ENCODE data around the gene EPHB3. TPM values are rescaled to one million over a fixed set of nuclear protein-coding genes. Genes with fewer than 3 reads are reported as not detected.
"Not testable (repeated sequence)": the region's sequence is repeated elsewhere in the genome, so short reads cannot be mapped to it uniquely, and the experiment has no call there.

Gene EPHB3
- total RNA-seq, 4 donors from 2014 or later, result 0.10 to 0.24 (median 0.12) TPM

- Histone ChIP-seq H3K27me3 (no peaks in the 10 kb centered on the region), H3K9me3 (no peaks in the 10 kb centered on the region), H3K27ac (no peak overlapping the region), H3K4me1 (no peaks in the 10 kb centered on the region), H3K4me3 (no peak overlapping the region), H3K36me3 (no peaks in the 10 kb centered on the region)
- ATAC-seq, result no peak
- DNase-seq, result no peak
- intact Hi-C loops (cut with DNase I; ENCODE audit: low total_unique reads), result no loop called here
- in situ Hi-C loops (cut with MboI; ENCODE audit: low sequenced_read_pairs in 4 of 4), result no loop called here
- TF ChIP-seq CTCF (IDR thresholded peaks at IDR 0.05 in 4 of 5, conservative IDR thresholded peaks at IDR 0.05 in 1 of 5) (no peak), POLR2A (IDR thresholded peaks at IDR 0.05) (no peak)
These were observed 53.8 kb downstream of the EPHB3 start for GRCh38 chr3:184615396-184615795.

- H3K36me3 ChIP-seq, result no peaks in the 10 kb centered on the region
- intact Hi-C loops (cut with DNase I; ENCODE audit: low total_unique reads), result no loop called here
- in situ Hi-C loops (cut with MboI; ENCODE audit: low sequenced_read_pairs in 4 of 4), result no loop called here
- no peaks in the 10 kb centered on the region for H3K9me3 ChIP-seq
- no peaks in the 10 kb centered on the region for H3K27me3 ChIP-seq
- no peaks in the 10 kb centered on the region for H3K4me1 ChIP-seq
- ATAC-seq (no peak), DNase-seq (no peak)
- no peak for TF ChIP-seq CTCF (IDR thresholded peaks at IDR 0.05 in 4 of 5, conservative IDR thresholded peaks at IDR 0.05 in 1 of 5)
- no peak overlapping the region for H3K27ac ChIP-seq
- no peak overlapping the region for H3K4me3 ChIP-seq
These were observed 54.9 kb downstream of the EPHB3 start for GRCh38 chr3:184616436-184616835.

- ATAC-seq; H3K9me3 ChIP-seq; H3K4me1 ChIP-seq; H3K36me3 ChIP-seq; DNase-seq; intact Hi-C loops (cut with DNase I; ENCODE audit: low total_unique reads); H3K4me3 ChIP-seq; H3K27me3 ChIP-seq; in situ Hi-C loops (cut with MboI; ENCODE audit: low sequenced_read_pairs in 4 of 4); H3K27ac ChIP-seq: not testable (repeated sequence)
These were observed 55.7 kb downstream of the EPHB3 start for GRCh38 chr3:184617306-184617705.

- DNase-seq (no peak), ATAC-seq (no peak)
- H3K9me3 ChIP-seq, result no peaks in the 10 kb centered on the region
- H3K4me3 ChIP-seq, result no peak overlapping the region
- in situ Hi-C loops (cut with MboI; ENCODE audit: low sequenced_read_pairs in 4 of 4) (no loop called here), intact Hi-C loops (cut with DNase I; ENCODE audit: low total_unique reads) (no loop called here)
- no peaks in the 10 kb centered on the region for H3K4me1 ChIP-seq
- no peaks in the 10 kb centered on the region for H3K27me3 ChIP-seq
- no peak overlapping the region for H3K27ac ChIP-seq
- no peak for TF ChIP-seq CTCF (IDR thresholded peaks at IDR 0.05 in 4 of 5, conservative IDR thresholded peaks at IDR 0.05 in 1 of 5)
- TF ChIP-seq POLR2A (IDR thresholded peaks at IDR 0.05), result no peak
- no peaks in the 10 kb centered on the region for H3K36me3 ChIP-seq
These were observed 57.2 kb downstream of the EPHB3 start for GRCh38 chr3:184618811-184619210.

GRCh38 chr3:184619369-184619768 is 57.8 kb downstream of the EPHB3 start:
- ATAC-seq, result no peak
- no peak for DNase-seq
- in situ Hi-C loops (cut with MboI; ENCODE audit: low sequenced_read_pairs in 4 of 4), result no loop called here
- intact Hi-C loops (cut with DNase I; ENCODE audit: low total_unique reads), result no loop called here
- Histone ChIP-seq H3K27me3 (no peaks in the 10 kb centered on the region), H3K9me3 (no peaks in the 10 kb centered on the region), H3K4me3 (no peak overlapping the region), H3K36me3 (no peaks in the 10 kb centered on the region), H3K27ac (no peak overlapping the region), H3K4me1 (no peaks in the 10 kb centered on the region)
- TF ChIP-seq CTCF (IDR thresholded peaks at IDR 0.05 in 4 of 5, conservative IDR thresholded peaks at IDR 0.05 in 1 of 5) (no peak), POLR2A (IDR thresholded peaks at IDR 0.05) (no peak)

Measured in gastrocnemius medialis (tissue), 4 donors.